Keratinocyte (primary cell): ENCODE measurements around the gene CENPS. TPM values are rescaled to one million over a fixed set of nuclear protein-coding genes. Genes with fewer than 3 reads are reported as not detected.

Experiments used
- DNase-seq: peaks from one replicate; pipeline ENCODE4 v3.0.0-alpha.2; 2011; ENCODE audit warnings: low read depth, missing footprints, low spot score
- FAIRE-seq: peaks from 2 replicates; lab custom pipeline; 2011; peaks lifted over from hg19 to GRCh38; lab: Jason Lieb, UNC
- H2AFZ ChIP-seq: 2 replicates; pipeline ENCODE4 v1.6.0; 2012; ENCODE audit warnings: low read length, control low read depth, inconsistent platforms; ENCODE audit not compliant: control insufficient read depth
- H3K27ac ChIP-seq: 2 replicates; pipeline ENCODE4 v1.5.1; 2011; ENCODE audit warnings: low read length; ENCODE audit not compliant: control insufficient read depth, insufficient read depth
- H3K27me3 ChIP-seq: 3 replicates; pipeline ENCODE4 v1.6.0; 2011; ENCODE audit warnings: low read length; ENCODE audit not compliant: control insufficient read depth, insufficient read depth; ENCODE audit errors: extremely low read depth
- H3K36me3 ChIP-seq, 2 experiments: 2 replicates in 1 of 2; 3 replicates in 1 of 2; pipeline ENCODE4 v1.5.1; 2011; ENCODE audit warnings: low read length in 2 of 2, mild to moderate bottlenecking in 1 of 2; ENCODE audit not compliant: control insufficient read depth in 2 of 2, insufficient read depth in 2 of 2; ENCODE audit errors: extremely low read depth in 1 of 2
- H3K4me1 ChIP-seq: 3 replicates; pipeline ENCODE4 v1.5.1; 2011; ENCODE audit warnings: low read length; ENCODE audit not compliant: control insufficient read depth, insufficient read depth; ENCODE audit errors: extremely low read depth
- H3K4me2 ChIP-seq: 3 replicates; pipeline ENCODE4 v1.6.0; 2011; ENCODE audit warnings: low read depth, low read length; ENCODE audit not compliant: control insufficient read depth, insufficient read depth; ENCODE audit errors: extremely low read depth
- H3K4me3 ChIP-seq, 3 experiments: fragments of 200-600 bp in 1 of 3; sonication (generic) in 1 of 3; 2 replicates in 2 of 3; 3 replicates in 1 of 3; pipeline ENCODE4 v1.5.1; 2011 to 2016; ENCODE audit warnings: low read length in 3 of 3, mild to moderate bottlenecking in 3 of 3, control low read depth in 2 of 3, inconsistent platforms in 1 of 3, low read depth in 1 of 3, mixed read lengths in 1 of 3, mixed run types in 1 of 3, moderate library complexity in 1 of 3; ENCODE audit not compliant: control insufficient read depth in 2 of 3, insufficient read depth in 2 of 3; ENCODE audit errors: extremely low read depth in 1 of 3
- H3K79me2 ChIP-seq: 2 replicates; pipeline ENCODE4 v1.6.0; 2012; ENCODE audit warnings: low read length; ENCODE audit not compliant: control insufficient read depth, insufficient read depth
- H3K9ac ChIP-seq: 3 replicates; pipeline ENCODE4 v1.6.0; 2011; ENCODE audit warnings: low read length; ENCODE audit not compliant: control insufficient read depth, insufficient read depth; ENCODE audit errors: extremely low read depth
- H3K9me1 ChIP-seq: 3 replicates; pipeline ENCODE4 v1.6.0; 2011; ENCODE audit warnings: low read length; ENCODE audit not compliant: control insufficient read depth, insufficient read depth; ENCODE audit errors: extremely low read depth
- H3K9me3 ChIP-seq: 2 replicates; pipeline ENCODE4 v1.5.1; 2012; ENCODE audit warnings: low read depth, low read length; ENCODE audit not compliant: control insufficient read depth
- H4K20me1 ChIP-seq: 3 replicates; pipeline ENCODE4 v1.6.0; 2011; ENCODE audit warnings: low read length; ENCODE audit not compliant: control insufficient read depth, insufficient read depth; ENCODE audit errors: extremely low read depth
- EZH2 ChIP-seq: IDR thresholded peaks from one replicate; pipeline ENCODE4 v1.6.1; 2012; ENCODE audit warnings: inconsistent platforms, mild to moderate bottlenecking, low read length, moderate library complexity
- dilution Hi-C: fragments of 300-500 bp; cut with MboI; formaldehyde crosslinking; loops from one replicate; pipeline ENCODE4 v1.7.0; 2020; ENCODE audit warnings: low sequenced_read_pairs; ENCODE audit not compliant: extremely low pct_ligation_motif_present
- polyA plus RNA-seq, 5 experiments: library from polyadenylated mRNA; depleted of rRNA in 3 of 5; stranded (reverse) in 3 of 5; stranded (forward) in 1 of 5; unstranded in 1 of 5; fragments of >200 nt; gene quantifications; 1 replicate in 1 of 5; 2 replicates in 3 of 5; 3 replicates in 1 of 5; pipeline versions ENCODE4 v1.2.1 to v1.2.3, GENCODE V29; 2011 to 2012; ENCODE audit warnings: missing spikeins in 2 of 5, low read depth in 1 of 5, low replicate concordance in 1 of 5
- TF ChIP-seq, protein P1 (sequence below), 3 experiments: IDR thresholded peaks in 1 of 3; conservative IDR thresholded peaks in 1 of 3; optimal IDR thresholded peaks in 1 of 3; 2 replicates in 2 of 3; 3 replicates in 1 of 3; pipeline versions ENCODE3 to v1.5.1; 2011; ENCODE audit warnings: low read length in 3 of 3, mild to moderate bottlenecking in 3 of 3, moderate library complexity in 2 of 3, control low read depth in 1 of 3, inconsistent platforms in 1 of 3; ENCODE audit not compliant: insufficient read depth in 2 of 3; ENCODE audit errors: extremely low read depth in 1 of 3

Gene CENPS
- polyA plus RNA-seq, 1 donor (not counting 4 experiments of a cell fraction or from before 2014, with no cell fraction given): 10.3 TPM

- peaks cover 37% of the 10 kb centered on the region for H3K4me1 ChIP-seq
- H3K9ac ChIP-seq: no peak overlapping the region
- peak overlapping the region; percentile 77 for H3K27ac ChIP-seq
- peak; percentile 59 for DNase-seq
- no peaks in the 10 kb centered on the region for H3K27me3 ChIP-seq
- H3K79me2 ChIP-seq: no peaks in the 10 kb centered on the region
- peaks cover 11 to 16% of the 10 kb centered on the region in 2 experiments for H3K36me3 ChIP-seq
- no peaks in the 10 kb centered on the region for H3K9me3 ChIP-seq
- H2AFZ ChIP-seq: no peak overlapping the region
- peak; percentile 95 for FAIRE-seq
- no peak for TF ChIP-seq EZH2
- TF ChIP-seq, protein P1, sequence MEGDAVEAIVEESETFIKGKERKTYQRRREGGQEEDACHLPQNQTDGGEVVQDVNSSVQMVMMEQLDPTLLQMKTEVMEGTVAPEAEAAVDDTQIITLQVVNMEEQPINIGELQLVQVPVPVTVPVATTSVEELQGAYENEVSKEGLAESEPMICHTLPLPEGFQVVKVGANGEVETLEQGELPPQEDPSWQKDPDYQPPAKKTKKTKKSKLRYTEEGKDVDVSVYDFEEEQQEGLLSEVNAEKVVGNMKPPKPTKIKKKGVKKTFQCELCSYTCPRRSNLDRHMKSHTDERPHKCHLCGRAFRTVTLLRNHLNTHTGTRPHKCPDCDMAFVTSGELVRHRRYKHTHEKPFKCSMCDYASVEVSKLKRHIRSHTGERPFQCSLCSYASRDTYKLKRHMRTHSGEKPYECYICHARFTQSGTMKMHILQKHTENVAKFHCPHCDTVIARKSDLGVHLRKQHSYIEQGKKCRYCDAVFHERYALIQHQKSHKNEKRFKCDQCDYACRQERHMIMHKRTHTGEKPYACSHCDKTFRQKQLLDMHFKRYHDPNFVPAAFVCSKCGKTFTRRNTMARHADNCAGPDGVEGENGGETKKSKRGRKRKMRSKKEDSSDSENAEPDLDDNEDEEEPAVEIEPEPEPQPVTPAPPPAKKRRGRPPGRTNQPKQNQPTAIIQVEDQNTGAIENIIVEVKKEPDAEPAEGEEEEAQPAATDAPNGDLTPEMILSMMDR (optimal IDR thresholded peaks at IDR 0.05 in 1 of 3, IDR thresholded peaks at IDR 0.05 in 1 of 3, conservative IDR thresholded peaks at IDR 0.05 in 1 of 3; ENCODE audit: extremely low read depth in 1 of 3, insufficient read depth in 2 of 3, low read length in 3 of 3): no peak
- no peaks in the 10 kb centered on the region for H3K9me1 ChIP-seq
- H4K20me1 ChIP-seq: peaks cover 2% of the 10 kb centered on the region
- no peak overlapping the region for H3K4me3 ChIP-seq
- no peak overlapping the region for H3K4me2 ChIP-seq
- dilution Hi-C loops: no loop called here
Observed at GRCh38 chr1:10459184-10459583, 29.0 kb downstream of the CENPS start.

DNA sequence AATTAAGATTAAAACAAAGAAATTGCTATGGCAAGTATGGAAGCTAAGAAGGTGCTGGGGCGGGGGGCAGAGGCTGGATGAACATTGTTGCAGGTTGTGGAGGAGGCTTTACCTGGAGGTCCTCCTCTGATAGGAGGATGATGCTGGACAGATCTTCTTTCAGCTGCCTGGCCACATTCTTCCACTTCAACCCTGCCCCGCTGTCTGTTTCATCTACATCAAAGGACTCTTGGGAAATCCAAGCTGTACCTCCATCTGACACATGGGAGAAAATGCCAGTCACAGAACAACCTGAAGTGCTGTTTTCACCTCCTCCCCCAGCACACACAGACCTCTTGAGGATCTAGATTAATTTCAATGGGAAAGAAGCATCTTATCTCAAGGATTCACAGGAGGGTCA is 36.8 kb downstream of the CENPS start:
- dilution Hi-C loops: no loop called here
- DNase-seq (no peak), FAIRE-seq (no peak)
- H3K27ac ChIP-seq: no peak overlapping the region
- no peak for TF ChIP-seq EZH2
- TF ChIP-seq, protein P1 (optimal IDR thresholded peaks at IDR 0.05 in 1 of 3, IDR thresholded peaks at IDR 0.05 in 1 of 3, conservative IDR thresholded peaks at IDR 0.05 in 1 of 3; ENCODE audit: extremely low read depth in 1 of 3, insufficient read depth in 2 of 3, low read length in 3 of 3): no peak
- H3K4me2 ChIP-seq: no peak overlapping the region
- H3K4me3 ChIP-seq: no peak overlapping the region
- peaks cover 21 to 24% of the 10 kb centered on the region in 2 experiments for H3K36me3 ChIP-seq
- H3K9me1 ChIP-seq: no peaks in the 10 kb centered on the region
- no peak overlapping the region for H3K9ac ChIP-seq
- no peaks in the 10 kb centered on the region for H4K20me1 ChIP-seq
- H3K9me3 ChIP-seq: no peaks in the 10 kb centered on the region
- no peak overlapping the region for H2AFZ ChIP-seq
- peaks cover 9% of the 10 kb centered on the region for H3K4me1 ChIP-seq
- peaks cover 15% of the 10 kb centered on the region for H3K79me2 ChIP-seq
- H3K27me3 ChIP-seq: no peaks in the 10 kb centered on the region
